Vagina (tissue), 2 donors: Measurements from ENCODE around the gene ARHGAP20. TPM values are rescaled to one million over a fixed set of nuclear protein-coding genes. Genes with fewer than 3 reads are reported as not detected.

ENCODE experiments used
- DNase-seq, 2 donors: peaks; one replicate each; pipeline ENCODE4 v3.0.0-alpha.2; 2017; ENCODE audit errors: extremely low spot score in 2 of 2
- H3K27ac ChIP-seq: fragments of 200-600 bp; sonication (generic); one replicate; pipeline ENCODE4 v1.5.1; 2019
- H3K27me3 ChIP-seq: fragments of 200-600 bp; sonication (generic); one replicate; pipeline ENCODE4 v1.5.1; 2019
- H3K36me3 ChIP-seq, 2 donors: fragments of 200-600 bp; sonication (generic); one replicate each; pipeline ENCODE4 v1.5.1; 2017 to 2019
- H3K4me1 ChIP-seq: fragments of 200-600 bp; sonication (generic); one replicate; pipeline ENCODE4 v1.5.1; 2019
- H3K4me3 ChIP-seq, 2 donors: fragments of 200-600 bp; sonication (generic); 1 replicate in 1 of 2; 2 replicates in 1 of 2; pipeline ENCODE4 v1.5.1; 2016 to 2019
- H3K9me3 ChIP-seq: fragments of 200-600 bp; sonication (generic); one replicate; pipeline ENCODE4 v1.5.1; 2019
- POLR2A ChIP-seq, 2 donors: fragments of 450-650 bp; IDR thresholded peaks; one replicate each; pipeline ENCODE4 v1.6.1; 2017; ENCODE audit warnings: antibody characterized with exemption in 2 of 2, mild to moderate bottlenecking in 2 of 2, moderate library complexity in 2 of 2
- POLR2AphosphoS5 ChIP-seq, 2 donors: sonication (generic); formaldehyde crosslinking; IDR thresholded peaks; one replicate each; pipeline ENCODE4 v1.9.0; 2017; ENCODE audit warnings: antibody characterized with exemption in 2 of 2, mild to moderate bottlenecking in 2 of 2, low read depth in 1 of 2; ENCODE audit not compliant: insufficient read depth in 1 of 2
- intact Hi-C: fragments of 100-400 bp; cut with DNase I; formaldehyde crosslinking; loops from one replicate; pipeline ENCODE4 v1.15.1; 2023
- total RNA-seq: library from RNA; depleted of rRNA; stranded (reverse); fragments of >200 nt; gene quantifications from one replicate; pipeline ENCODE4 v1.2.3, GENCODE V29; 2016
- TF ChIP-seq, protein P1 (sequence below), 3 experiments: fragments of 450-650 bp in 2 of 3; fragments of 200-600 bp in 1 of 3; sonication (generic) in 1 of 3; IDR thresholded peaks; one replicate each; pipeline ENCODE4 v1.5.1; 2017 to 2019; ENCODE audit warnings: antibody characterized with exemption in 3 of 3, mild to moderate bottlenecking in 2 of 3, moderate library complexity in 2 of 3

ARHGAP20 gene
- total RNA-seq, 1 donor from 2014 or later: 3.4 TPM

GRCh38 chr11:110580571-110580970 lies 131.7 kb downstream of the ARHGAP20 start:
- no peak overlapping the region for H3K4me3 ChIP-seq
- intact Hi-C loops: no loop called here
- H3K36me3 ChIP-seq: peaks cover 0 to 13% of the 10 kb centered on the region in 2 donors
- no peak for TF ChIP-seq POLR2A (IDR thresholded peaks at IDR 0.05)
- TF ChIP-seq, protein P1, sequence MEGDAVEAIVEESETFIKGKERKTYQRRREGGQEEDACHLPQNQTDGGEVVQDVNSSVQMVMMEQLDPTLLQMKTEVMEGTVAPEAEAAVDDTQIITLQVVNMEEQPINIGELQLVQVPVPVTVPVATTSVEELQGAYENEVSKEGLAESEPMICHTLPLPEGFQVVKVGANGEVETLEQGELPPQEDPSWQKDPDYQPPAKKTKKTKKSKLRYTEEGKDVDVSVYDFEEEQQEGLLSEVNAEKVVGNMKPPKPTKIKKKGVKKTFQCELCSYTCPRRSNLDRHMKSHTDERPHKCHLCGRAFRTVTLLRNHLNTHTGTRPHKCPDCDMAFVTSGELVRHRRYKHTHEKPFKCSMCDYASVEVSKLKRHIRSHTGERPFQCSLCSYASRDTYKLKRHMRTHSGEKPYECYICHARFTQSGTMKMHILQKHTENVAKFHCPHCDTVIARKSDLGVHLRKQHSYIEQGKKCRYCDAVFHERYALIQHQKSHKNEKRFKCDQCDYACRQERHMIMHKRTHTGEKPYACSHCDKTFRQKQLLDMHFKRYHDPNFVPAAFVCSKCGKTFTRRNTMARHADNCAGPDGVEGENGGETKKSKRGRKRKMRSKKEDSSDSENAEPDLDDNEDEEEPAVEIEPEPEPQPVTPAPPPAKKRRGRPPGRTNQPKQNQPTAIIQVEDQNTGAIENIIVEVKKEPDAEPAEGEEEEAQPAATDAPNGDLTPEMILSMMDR (IDR thresholded peaks at IDR 0.05): no peak
- TF ChIP-seq POLR2AphosphoS5 (IDR thresholded peaks at IDR 0.05; ENCODE audit: insufficient read depth in 1 of 2, low read depth in 1 of 2): no peak
- H3K4me1 ChIP-seq: no peaks in the 10 kb centered on the region
- H3K9me3 ChIP-seq: no peaks in the 10 kb centered on the region
- H3K27ac ChIP-seq: no peak overlapping the region
- H3K27me3 ChIP-seq: no peaks in the 10 kb centered on the region
- no peak for DNase-seq

GRCh38 chr11:110573411-110573810 lies 138.8 kb downstream of the ARHGAP20 start:
- intact Hi-C loops: no loop called here
- no peak overlapping the region for H3K27ac ChIP-seq
- no peaks in the 10 kb centered on the region for H3K36me3 ChIP-seq
- TF ChIP-seq POLR2A (IDR thresholded peaks at IDR 0.05) (no peak), POLR2AphosphoS5 (IDR thresholded peaks at IDR 0.05; ENCODE audit: insufficient read depth in 1 of 2, low read depth in 1 of 2) (no peak)
- TF ChIP-seq, protein P1 (IDR thresholded peaks at IDR 0.05): no peak
- H3K4me1 ChIP-seq: no peaks in the 10 kb centered on the region
- no peak overlapping the region for H3K4me3 ChIP-seq
- DNase-seq: no peak
- no peaks in the 10 kb centered on the region for H3K27me3 ChIP-seq
- H3K9me3 ChIP-seq: no peaks in the 10 kb centered on the region

DNA sequence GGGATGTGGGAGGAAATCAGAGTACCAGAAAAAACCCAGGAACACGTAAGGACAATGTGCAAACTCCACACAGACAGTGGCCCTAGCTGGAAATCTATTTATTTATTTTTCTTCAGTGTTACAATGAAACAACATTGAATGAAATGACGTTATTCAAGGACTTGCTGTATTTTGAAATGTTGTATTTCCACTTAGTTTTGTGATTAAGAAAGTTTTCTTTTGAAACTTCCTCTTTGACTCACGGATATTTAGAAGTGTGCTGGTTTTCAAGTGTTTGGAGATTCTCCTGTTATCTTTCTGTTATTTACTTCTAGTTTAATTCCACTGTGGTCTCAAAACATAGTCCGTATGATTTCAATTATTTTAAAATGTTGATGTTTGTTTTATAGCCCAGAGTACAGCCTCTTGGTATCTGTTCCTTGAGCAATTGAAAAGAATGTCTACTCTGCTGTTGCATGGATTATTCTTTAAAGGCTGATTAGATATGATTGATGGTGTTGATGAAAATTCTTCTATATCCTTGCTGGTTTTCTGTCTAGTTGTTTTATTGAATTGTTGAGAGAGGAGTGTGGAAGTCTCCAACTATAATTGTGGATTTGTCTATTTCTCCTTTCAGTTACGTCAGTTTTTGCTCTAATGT lies 141.0 kb downstream of the ARHGAP20 start:
- H3K36me3 ChIP-seq: no peaks in the 10 kb centered on the region
- no peak overlapping the region for H3K4me3 ChIP-seq
- H3K4me1 ChIP-seq: no peaks in the 10 kb centered on the region
- no peaks in the 10 kb centered on the region for H3K27me3 ChIP-seq
- no peak overlapping the region for H3K27ac ChIP-seq
- intact Hi-C loops: no loop called here
- TF ChIP-seq POLR2A (IDR thresholded peaks at IDR 0.05): no peak
- TF ChIP-seq, protein P1 (IDR thresholded peaks at IDR 0.05): no peak
- TF ChIP-seq POLR2AphosphoS5 (IDR thresholded peaks at IDR 0.05; ENCODE audit: insufficient read depth in 1 of 2, low read depth in 1 of 2): no peak
- no peak for DNase-seq
- H3K9me3 ChIP-seq: no peaks in the 10 kb centered on the region

DNA sequence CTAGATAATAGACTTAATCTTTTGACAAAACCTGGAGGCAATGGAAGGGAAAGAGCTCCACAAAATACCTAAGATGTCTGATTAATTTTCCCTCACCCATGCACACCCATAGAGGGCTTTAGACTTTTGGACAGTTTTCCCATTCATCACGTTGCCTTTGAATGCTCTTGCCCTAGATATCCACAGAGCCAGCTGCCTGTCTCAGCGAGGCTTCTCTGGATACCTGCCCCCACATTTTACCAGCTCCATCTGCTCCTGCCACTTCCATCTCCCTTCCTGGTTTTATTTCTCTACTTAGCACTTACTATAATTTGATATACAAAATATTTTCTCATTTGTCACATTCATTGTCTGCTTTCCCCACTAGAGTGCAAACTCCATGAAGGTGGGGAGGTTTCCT lies 145.7 kb downstream of the ARHGAP20 start:
- Histone ChIP-seq H3K36me3 (no peaks in the 10 kb centered on the region), H3K27me3 (no peaks in the 10 kb centered on the region), H3K4me1 (no peaks in the 10 kb centered on the region), H3K9me3 (no peaks in the 10 kb centered on the region), H3K27ac (no peak overlapping the region), H3K4me3 (no peak overlapping the region)
- TF ChIP-seq, protein P1 (IDR thresholded peaks at IDR 0.05): no peak
- TF ChIP-seq POLR2AphosphoS5 (IDR thresholded peaks at IDR 0.05; ENCODE audit: insufficient read depth in 1 of 2, low read depth in 1 of 2) (no peak), POLR2A (IDR thresholded peaks at IDR 0.05) (no peak)
- DNase-seq: no peak
- intact Hi-C loops: no loop called here
